SIG-M5 treated with dmso at 0.1 percent for 504 hours (cell line): ENCODE data around the gene NR2C2.
A peak's percentile ranks its signal among the peaks of the same experiment; 100 is the strongest.

Source experiments
- DNase-seq: peaks from one replicate; lab custom pipeline; 2025; ENCODE audit not compliant: unreplicated experiment; lab: John Stamatoyannopoulos, UW

NR2C2 gene

GRCh38 chr3:15015456-15015855 is 68.1 kb downstream of the NR2C2 start:
- DNase-seq, result no peak

GRCh38 chr3:15017191-15017590 is 69.8 kb downstream of the NR2C2 start:
- no peak for DNase-seq

- DNase-seq, result no peak
Measured at GRCh38 chr3:15023249-15023648, 75.9 kb downstream of the NR2C2 start.

- DNase-seq, result no peak
Measured at GRCh38 chr3:15023719-15024118, 76.3 kb downstream of the NR2C2 start.

- no peak for DNase-seq
Measured at GRCh38 chr3:15029625-15030024, 82.2 kb downstream of the NR2C2 start.

- DNase-seq, result no peak
Measured at GRCh38 chr3:15032650-15033049, 85.3 kb downstream of the NR2C2 start.

- DNase-seq, result no peak
Measured at GRCh38 chr3:15033103-15033502, 85.7 kb downstream of the NR2C2 start.

GRCh38 chr3:15038306-15038705 is 90.9 kb downstream of the NR2C2 start:
- no peak for DNase-seq

- DNase-seq, result no peak
Measured at GRCh38 chr3:15040844-15041243, 93.5 kb downstream of the NR2C2 start.

GRCh38 chr3:15041950-15042349 is 94.6 kb downstream of the NR2C2 start:
- no peak for DNase-seq

GRCh38 chr3:15042936-15043335 is 95.6 kb downstream of the NR2C2 start:
- DNase-seq, result no peak

- no peak for DNase-seq
Measured at GRCh38 chr3:15043408-15044171, 96.2 kb downstream of the NR2C2 start.

GRCh38 chr3:15044326-15044725 is 96.9 kb downstream of the NR2C2 start:
- DNase-seq, result no peak

- no peak for DNase-seq
Measured at GRCh38 chr3:15045667-15046066, 98.3 kb downstream of the NR2C2 start.

- DNase-seq, result no peak
Measured at GRCh38 chr3:15049584-15049983, 102.2 kb downstream of the NR2C2 start.

GRCh38 chr3:15050405-15051092 is 103.2 kb downstream of the NR2C2 start:
- DNase-seq, result no peak

GRCh38 chr3:15051531-15051930 is 104.1 kb downstream of the NR2C2 start:
- DNase-seq, result peak; percentile 65

GRCh38 chr3:15052335-15053242 is 105.2 kb downstream of the NR2C2 start:
- DNase-seq, result no peak

GRCh38 chr3:15053541-15053940 is 106.2 kb downstream of the NR2C2 start:
- DNase-seq, result no peak

GRCh38 chr3:15055019-15055557 is 107.7 kb downstream of the NR2C2 start:
- no peak for DNase-seq

- DNase-seq, result no peak
Measured at GRCh38 chr3:15056676-15057404, 109.5 kb downstream of the NR2C2 start.
